Caco-2 (cell line): ENCODE measurements around the gene DALRD3. TPM values are rescaled to one million over a fixed set of nuclear protein-coding genes. Genes with fewer than 3 reads are reported as not detected.

ENCODE experiments used
- BruUV-seq: library from RNA; stranded (reverse); fragments of 400-500 nt; replicated peaks from 2 replicates; lab custom pipeline; 2021; lab: Mats Ljungman, UMichigan
- CTCF ChIA-PET: fragments of 300-600 bp; sonication (Branson Sonifier 250); formaldehyde crosslinking; loops from one replicate; lab custom pipeline; 2022; ENCODE audit warnings: antibody characterized with exemption; lab: Charles Lee
- POLR2A ChIA-PET: fragments of 300-600 bp; sonication (Branson Sonifier 250); formaldehyde crosslinking; loops from one replicate; lab custom pipeline; 2022; ENCODE audit warnings: antibody characterized with exemption; lab: Charles Lee
- DNase-seq, 2 experiments: peaks; one replicate each; pipeline versions ENCODE4 v3.0.0 to v3.0.0-alpha.2; 2020 to 2022
- H3K27me3 ChIP-seq: replicated peaks from 2 replicates; pipeline ENCODE4 v1.6.0; 2011; ENCODE audit warnings: low read length; ENCODE audit not compliant: control insufficient read depth, insufficient read depth
- H3K36me3 ChIP-seq: 2 replicates; pipeline ENCODE4 v1.5.1; 2011; ENCODE audit warnings: low read length; ENCODE audit not compliant: control insufficient read depth, insufficient read depth
- H3K4me1 ChIP-seq: fragments of 250-450 bp; sonication (Bioruptor Pico); 2 replicates; pipeline ENCODE4 v1.5.1; 2020; ENCODE audit warnings: mild to moderate bottlenecking
- H3K4me3 ChIP-seq: 2 replicates; pipeline ENCODE4 v1.5.1; 2011; ENCODE audit warnings: low read depth, mild to moderate bottlenecking, control low read depth, low read length
- H3K9me3 ChIP-seq: fragments of 250-450 bp; sonication (Bioruptor Pico); 2 replicates; pipeline ENCODE4 v1.5.1; 2020; ENCODE audit warnings: mild to moderate bottlenecking, moderate library complexity
- H3K27ac Mint-ChIP-seq: one replicate; pipeline ENCODE4 v1.8.0; 2022; ENCODE audit warnings: mixed read lengths; ENCODE audit not compliant: unreplicated experiment
- H3K27me3 Mint-ChIP-seq: one replicate; pipeline ENCODE4 v1.8.0; 2022; ENCODE audit warnings: mixed read lengths; ENCODE audit not compliant: insufficient read depth, unreplicated experiment
- H3K36me3 Mint-ChIP-seq: one replicate; pipeline ENCODE4 v1.8.0; 2022; ENCODE audit warnings: mild to moderate bottlenecking, mixed read lengths; ENCODE audit not compliant: insufficient read depth, unreplicated experiment
- H3K4me1 Mint-ChIP-seq: one replicate; pipeline ENCODE4 v1.8.0; 2022; ENCODE audit warnings: low read depth, mixed read lengths; ENCODE audit not compliant: unreplicated experiment
- H3K4me3 Mint-ChIP-seq: one replicate; pipeline ENCODE4 v1.8.0; 2022; ENCODE audit warnings: mild to moderate bottlenecking, moderate library complexity, mixed read lengths; ENCODE audit not compliant: unreplicated experiment
- H3K9me3 Mint-ChIP-seq: one replicate; pipeline ENCODE4 v1.8.0; 2022; ENCODE audit warnings: mixed read lengths; ENCODE audit not compliant: unreplicated experiment
- intact Hi-C: fragments of 100-400 bp; cut with micrococcal nuclease; formaldehyde crosslinking; loops from one replicate; pipeline ENCODE4 v1.10.0; 2022; ENCODE audit not compliant: unreplicated experiment
- total RNA-seq: library from RNA; stranded (reverse); gene quantifications from 2 replicates; pipeline ENCODE4 v1.2.3, GENCODE V29; 2022
- TF ChIP-seq, protein P1 (sequence below), 2 experiments: fragments of 200-600 bp in 1 of 2; IDR thresholded peaks; 1 replicate in 1 of 2; 2 replicates in 1 of 2; pipeline versions ENCODE4 v1.5.1 to v1.8.0; 2011 to 2022; ENCODE audit warnings: antibody characterized with exemption in 1 of 2, control low read depth in 1 of 2, inconsistent platforms in 1 of 2, low read depth in 1 of 2, low read length in 1 of 2, mild to moderate bottlenecking in 1 of 2, moderate library complexity in 1 of 2; ENCODE audit not compliant: insufficient read depth in 1 of 2, severe bottlenecking in 1 of 2, unreplicated experiment in 1 of 2

Gene DALRD3
- total RNA-seq, 1 experiment from 2014 or later: 21.4 TPM

DNA sequence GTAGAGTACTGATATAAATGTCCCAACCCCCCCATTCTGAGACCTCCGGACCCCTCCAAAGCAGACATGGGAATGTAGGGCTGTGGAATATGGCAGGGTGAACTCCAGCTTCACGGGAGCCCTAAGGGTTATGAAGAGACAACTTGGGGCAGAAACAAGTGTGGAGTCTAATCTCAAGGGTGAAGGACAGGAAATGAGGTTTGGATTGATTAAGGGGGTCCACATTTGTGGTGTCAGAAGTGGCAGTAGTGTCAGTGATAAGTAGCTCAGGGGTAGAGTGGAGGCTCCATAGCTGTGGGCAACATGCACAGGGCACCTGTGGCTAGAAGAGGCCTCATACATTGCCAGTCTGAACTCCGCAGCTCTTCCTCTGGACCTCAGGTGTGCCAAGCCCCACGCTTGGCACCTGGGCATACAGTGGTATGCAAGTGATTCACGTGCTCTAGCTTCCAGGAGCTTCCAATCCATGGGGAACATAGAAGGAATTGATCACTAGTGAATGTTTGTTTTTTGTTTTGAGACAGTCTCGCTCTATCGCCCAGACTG, 32.5 kb downstream of the DALRD3 start:
- ChIA-PET POLR2A (no interaction called here), CTCF (interaction anchor here (1.2 kb wide), 1 partner anchor 21 kb away, joined by 4 read pairs; the partner anchor contains the start of gene WDR6)
- TF ChIP-seq, protein P1, sequence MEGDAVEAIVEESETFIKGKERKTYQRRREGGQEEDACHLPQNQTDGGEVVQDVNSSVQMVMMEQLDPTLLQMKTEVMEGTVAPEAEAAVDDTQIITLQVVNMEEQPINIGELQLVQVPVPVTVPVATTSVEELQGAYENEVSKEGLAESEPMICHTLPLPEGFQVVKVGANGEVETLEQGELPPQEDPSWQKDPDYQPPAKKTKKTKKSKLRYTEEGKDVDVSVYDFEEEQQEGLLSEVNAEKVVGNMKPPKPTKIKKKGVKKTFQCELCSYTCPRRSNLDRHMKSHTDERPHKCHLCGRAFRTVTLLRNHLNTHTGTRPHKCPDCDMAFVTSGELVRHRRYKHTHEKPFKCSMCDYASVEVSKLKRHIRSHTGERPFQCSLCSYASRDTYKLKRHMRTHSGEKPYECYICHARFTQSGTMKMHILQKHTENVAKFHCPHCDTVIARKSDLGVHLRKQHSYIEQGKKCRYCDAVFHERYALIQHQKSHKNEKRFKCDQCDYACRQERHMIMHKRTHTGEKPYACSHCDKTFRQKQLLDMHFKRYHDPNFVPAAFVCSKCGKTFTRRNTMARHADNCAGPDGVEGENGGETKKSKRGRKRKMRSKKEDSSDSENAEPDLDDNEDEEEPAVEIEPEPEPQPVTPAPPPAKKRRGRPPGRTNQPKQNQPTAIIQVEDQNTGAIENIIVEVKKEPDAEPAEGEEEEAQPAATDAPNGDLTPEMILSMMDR (IDR thresholded peaks at IDR 0.05; ENCODE audit: insufficient read depth in 1 of 2, low read depth in 1 of 2, low read length in 1 of 2, severe bottlenecking in 1 of 2, unreplicated experiment in 1 of 2): no peak
- Histone ChIP-seq H3K4me3 (no peak overlapping the region), H3K27me3 (no peaks in the 10 kb centered on the region), H3K4me1 (peaks cover 5% of the 10 kb centered on the region), H3K36me3 (peaks cover 1% of the 10 kb centered on the region), H3K9me3 (no peaks in the 10 kb centered on the region)
- Mint-ChIP-seq H3K4me1 (peaks cover 13% of the 10 kb centered on the region), H3K27me3 (no peaks in the 10 kb centered on the region), H3K27ac (no peak overlapping the region), H3K4me3 (no peak overlapping the region), H3K36me3 (peaks cover 50% of the 10 kb centered on the region), H3K9me3 (no peaks in the 10 kb centered on the region)
- DNase-seq: no peak
- intact Hi-C loops: no loop called here
- BruUV-seq: no TSS peak

DNA sequence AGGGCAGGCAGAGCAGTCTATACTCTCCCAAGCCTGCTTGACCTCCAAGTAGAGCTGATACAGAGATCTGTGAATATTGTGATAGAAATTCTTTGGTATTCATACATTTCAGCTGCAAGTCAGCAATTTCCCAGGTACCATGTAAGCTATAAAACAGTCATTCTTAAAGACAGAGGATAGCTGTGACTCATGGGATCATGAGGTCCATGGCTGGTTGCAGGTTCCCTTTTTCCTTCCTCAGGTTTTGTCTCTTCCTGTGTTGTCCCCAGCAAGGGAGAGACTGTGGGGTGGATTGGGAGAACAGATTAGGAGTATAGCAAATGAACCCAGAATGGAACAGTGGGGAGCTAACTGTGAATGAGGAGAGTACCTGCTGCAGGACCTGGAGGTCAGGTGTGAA, 33.7 kb downstream of the DALRD3 start:
- TF ChIP-seq, protein P1 (IDR thresholded peaks at IDR 0.05; ENCODE audit: insufficient read depth in 1 of 2, low read depth in 1 of 2, low read length in 1 of 2, severe bottlenecking in 1 of 2, unreplicated experiment in 1 of 2): no peak
- peaks cover 5% of the 10 kb centered on the region for H3K4me1 ChIP-seq
- no peaks in the 10 kb centered on the region for H3K9me3 ChIP-seq
- H3K4me3 ChIP-seq: no peak overlapping the region
- Mint-ChIP-seq H3K27me3 (no peaks in the 10 kb centered on the region), H3K36me3 (peaks cover 58% of the 10 kb centered on the region), H3K4me1 (peaks cover 13% of the 10 kb centered on the region), H3K4me3 (no peak overlapping the region), H3K9me3 (no peaks in the 10 kb centered on the region), H3K27ac (no peak overlapping the region)
- BruUV-seq: no TSS peak
- POLR2A ChIA-PET: no interaction called here
- no peaks in the 10 kb centered on the region for H3K27me3 ChIP-seq
- DNase-seq: no peak
- H3K36me3 ChIP-seq: peaks cover 1% of the 10 kb centered on the region
- CTCF ChIA-PET: no interaction called here
- intact Hi-C loops: no loop called here

DNA sequence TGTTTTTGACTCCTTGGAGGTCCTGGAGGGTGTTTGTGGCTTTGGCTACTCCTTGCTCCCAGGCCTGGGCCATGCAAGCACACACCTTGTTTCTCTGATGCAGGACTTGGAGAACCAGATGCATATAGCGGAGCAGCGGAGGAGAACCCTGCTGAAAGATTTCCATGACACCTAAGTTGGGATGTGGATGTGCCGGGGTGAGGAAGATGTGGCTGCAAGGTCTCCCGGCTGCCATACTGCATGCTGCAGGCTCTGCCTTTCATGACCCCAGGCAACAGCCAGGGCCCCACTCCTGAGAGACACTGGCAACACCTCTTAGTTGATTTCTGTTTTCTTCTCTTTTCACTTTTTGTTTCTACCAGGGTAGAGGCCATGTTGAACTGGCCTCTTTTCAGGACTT, 35.3 kb downstream of the DALRD3 start:
- H3K4me3 ChIP-seq: no peak overlapping the region
- TF ChIP-seq, protein P1 (IDR thresholded peaks at IDR 0.05; ENCODE audit: insufficient read depth in 1 of 2, low read depth in 1 of 2, low read length in 1 of 2, severe bottlenecking in 1 of 2, unreplicated experiment in 1 of 2): no peak
- CTCF ChIA-PET: no interaction called here
- no peaks in the 10 kb centered on the region for H3K27me3 ChIP-seq
- no peaks in the 10 kb centered on the region for H3K9me3 ChIP-seq
- POLR2A ChIA-PET: no interaction called here
- no peaks in the 10 kb centered on the region for H3K27me3 Mint-ChIP-seq
- no peak overlapping the region for H3K27ac Mint-ChIP-seq
- H3K4me1 Mint-ChIP-seq: peaks cover 5% of the 10 kb centered on the region
- intact Hi-C loops: no loop called here
- no peaks in the 10 kb centered on the region for H3K4me1 ChIP-seq
- DNase-seq: no peak
- H3K4me3 Mint-ChIP-seq: no peak overlapping the region
- peaks cover 3% of the 10 kb centered on the region for H3K36me3 ChIP-seq
- H3K9me3 Mint-ChIP-seq: no peaks in the 10 kb centered on the region
- peaks cover 63% of the 10 kb centered on the region for H3K36me3 Mint-ChIP-seq
- BruUV-seq: no TSS peak
